Peyer's patch (tissue), 4 donors: ENCODE measurements around the gene SLC25A21.

ENCODE experiments used
- CTCF ChIP-seq, 6 experiments: fragments of 450-650 bp in 4 of 6; fragments of 200-600 bp in 2 of 6; sonication (generic) in 1 of 6; IDR thresholded peaks; one replicate each; pipeline ENCODE4 v1.5.1; 2017 to 2019; ENCODE audit warnings: antibody characterized with exemption in 6 of 6, mild to moderate bottlenecking in 3 of 6, moderate library complexity in 1 of 6
- POLR2A ChIP-seq, 2 donors: fragments of 450-650 bp; IDR thresholded peaks; one replicate each; pipeline ENCODE4 v1.5.1; 2017; ENCODE audit warnings: antibody characterized with exemption in 2 of 2, mild to moderate bottlenecking in 2 of 2, moderate library complexity in 2 of 2

GRCh38 chr14:37090026-37090425 lies 82.4 kb downstream of the SLC25A21 start:
- no peak for TF ChIP-seq CTCF (IDR thresholded peaks at IDR 0.05)
- TF ChIP-seq POLR2A (IDR thresholded peaks at IDR 0.05), result no peak
